GM23338 (cell line): ENCODE measurements around the gene CAMK1. TPM values are rescaled to one million over a fixed set of nuclear protein-coding genes. Genes with fewer than 3 reads are reported as not detected.

Experiments used
- ATAC-seq: fragments of 200-7000 bp; cut with Tn5 transposase; 3 replicates; pipeline ENCODE4 v1.9.1; 2020
- DNase-seq: peaks from one replicate; pipeline ENCODE4 v3.0.0-alpha.2; 2015; ENCODE audit warnings: low spot score
- H2AFZ ChIP-seq: fragments of 200-600 bp; sonication (generic); 2 replicates; pipeline ENCODE4 v1.8.0; 2016; ENCODE audit warnings: antibody characterized with exemption, mild to moderate bottlenecking, moderate library complexity
- H3F3A ChIP-seq: fragments of 200-600 bp; sonication (generic); replicated peaks from 2 replicates; pipeline ENCODE4 v1.8.0; 2017; ENCODE audit warnings: antibody characterized with exemption, mixed run types, low read depth
- H3K27ac ChIP-seq: fragments of 200-600 bp; sonication (generic); 2 replicates; pipeline ENCODE4 v1.6.1; 2016; ENCODE audit warnings: low read depth
- H3K27me3 ChIP-seq: fragments of 200-600 bp; sonication (generic); 2 replicates; pipeline ENCODE4 v1.8.0; 2016; ENCODE audit warnings: mild to moderate bottlenecking, mixed run types, moderate library complexity; ENCODE audit not compliant: insufficient read depth
- H3K36me3 ChIP-seq: fragments of 200-600 bp; sonication (generic); 2 replicates; pipeline ENCODE4 v1.8.0; 2016; ENCODE audit warnings: mild to moderate bottlenecking; ENCODE audit not compliant: insufficient read depth
- H3K4me1 ChIP-seq: fragments of 200-600 bp; sonication (generic); 2 replicates; pipeline ENCODE4 v1.8.0; 2016; ENCODE audit warnings: mild to moderate bottlenecking, moderate library complexity; ENCODE audit not compliant: insufficient read depth
- H3K4me2 ChIP-seq: fragments of 200-600 bp; sonication (generic); 2 replicates; pipeline ENCODE4 v1.7.1; 2017; ENCODE audit warnings: mixed run types
- H3K4me3 ChIP-seq: fragments of 200-600 bp; sonication (generic); 2 replicates; pipeline ENCODE4 v1.6.1; 2016; ENCODE audit warnings: mixed run types
- H3K79me2 ChIP-seq: fragments of 200-600 bp; sonication (generic); replicated peaks from 2 replicates; pipeline ENCODE4 v1.8.0; 2017; ENCODE audit warnings: mild to moderate bottlenecking; ENCODE audit not compliant: insufficient read depth
- H3K9me2 ChIP-seq: fragments of 200-600 bp; sonication (generic); 2 replicates; pipeline ENCODE4 v1.8.0; 2017; ENCODE audit not compliant: insufficient read depth
- H4K20me1 ChIP-seq: fragments of 200-600 bp; sonication (generic); replicated peaks from 2 replicates; pipeline ENCODE4 v1.8.0; 2017; ENCODE audit warnings: mild to moderate bottlenecking; ENCODE audit not compliant: insufficient read depth
- H3K27ac Mint-ChIP-seq: 2 replicates; pipeline ENCODE4 v1.8.0; 2020; ENCODE audit warnings: inconsistent platforms, mild to moderate bottlenecking, moderate library complexity, mixed read lengths
- H3K27me3 Mint-ChIP-seq: 3 replicates; pipeline ENCODE4 v1.8.0; 2022; ENCODE audit warnings: low read depth, mild to moderate bottlenecking, moderate library complexity, mixed read lengths, inconsistent platforms; ENCODE audit not compliant: insufficient read depth, poor library complexity
- H3K36me3 Mint-ChIP-seq: 3 replicates; pipeline ENCODE4 v1.8.0; 2021; ENCODE audit warnings: low read depth, mild to moderate bottlenecking, inconsistent platforms, moderate library complexity, mixed read lengths
- H3K4me1 Mint-ChIP-seq: 3 replicates; pipeline ENCODE4 v1.8.0; 2020; ENCODE audit warnings: mild to moderate bottlenecking, inconsistent platforms, mixed read lengths
- H3K4me3 Mint-ChIP-seq: 3 replicates; pipeline ENCODE4 v1.8.0; 2021; ENCODE audit warnings: moderate library complexity, mild to moderate bottlenecking, inconsistent platforms, mixed read lengths
- H3K9me3 Mint-ChIP-seq: 3 replicates; pipeline ENCODE4 v1.8.0; 2020; ENCODE audit warnings: moderate library complexity, mild to moderate bottlenecking, inconsistent platforms, mixed read lengths
- CREB1 ChIP-seq: fragments of 250-450 bp; sonication (Bioruptor Pico); IDR thresholded peaks from 2 replicates; pipeline ENCODE4 v1.5.0; 2020; ENCODE audit warnings: low read depth, mild to moderate bottlenecking, moderate library complexity
- CTCF ChIP-seq, 2 experiments: fragments of 200-600 bp in 1 of 2; sonication (generic) in 1 of 2; conservative IDR thresholded peaks; 2 replicates each; pipeline versions ENCODE4 v1.5.1 to v1.6.1; 2016 to 2017; ENCODE audit warnings: antibody characterized with exemption in 2 of 2, low read depth in 2 of 2, mild to moderate bottlenecking in 2 of 2, moderate library complexity in 1 of 2
- JUNB ChIP-seq: IDR thresholded peaks from one replicate; pipeline ENCODE4 v1.6.1; 2016; ENCODE audit warnings: antibody characterized with exemption; ENCODE audit not compliant: unreplicated experiment
- POLR2AphosphoS5 ChIP-seq: IDR thresholded peaks from 2 replicates; pipeline ENCODE4 v1.6.1; 2016; ENCODE audit warnings: antibody characterized with exemption, low read depth
- STAT1 ChIP-seq: IDR thresholded peaks from one replicate; pipeline ENCODE4 v1.6.1; 2016; ENCODE audit warnings: antibody characterized with exemption; ENCODE audit not compliant: unreplicated experiment
- ZNF331 ChIP-seq: fragments of 250-450 bp; sonication (Bioruptor Pico); IDR thresholded peaks from 2 replicates; pipeline ENCODE4 v1.5.0; 2020; ENCODE audit warnings: low read depth, mild to moderate bottlenecking, moderate library complexity
- polyA plus RNA-seq: library from polyadenylated mRNA; unstranded; fragments of >200 nt; fragmentation: Nextera tagmentation; extraction: Ambion mirVana; gene quantifications from 2 replicates; pipeline ENCODE4 v1.2.1, GENCODE V29; 2016
- total RNA-seq: library from RNA; depleted of rRNA; stranded (reverse); fragments of >200 nt; shearing (Covaris generic); gene quantifications from 2 replicates; pipeline ENCODE4 v1.2.3, GENCODE V29; 2014
- TF ChIP-seq, protein P1 (sequence below): IDR thresholded peaks from one replicate; pipeline ENCODE4 v1.6.1; 2018; ENCODE audit warnings: antibody characterized with exemption; ENCODE audit not compliant: unreplicated experiment

The CAMK1 gene
- total and polyA plus RNA-seq, 2 experiments from 2014 or later = 4.4 TPM

GRCh38 chr3:9746330-9746729 is 23.4 kb downstream of the CAMK1 start:
- H3K4me1 ChIP-seq = peaks cover 9% of the 10 kb centered on the region; the same call in 1 of the 2 replicates
- DNase-seq (no peak), ATAC-seq (no peak)
- H3K36me3 Mint-ChIP-seq = peaks cover 80% of the 10 kb centered on the region
- H3K4me2 ChIP-seq = no peak overlapping the region
- no peak overlapping the region for H3K4me3 ChIP-seq
- H3K27ac Mint-ChIP-seq = no peak overlapping the region
- H3K27ac ChIP-seq = no peak overlapping the region
- H3K79me2 ChIP-seq = peaks cover 11% of the 10 kb centered on the region
- no peaks in the 10 kb centered on the region for H3K9me3 Mint-ChIP-seq
- peaks cover 3% of the 10 kb centered on the region; the same call in 2 of the 3 replicates for H3K4me1 Mint-ChIP-seq
- TF ChIP-seq JUNB = no peak
- no peaks in the 10 kb centered on the region for H4K20me1 ChIP-seq
- H3K27me3 Mint-ChIP-seq = peaks cover 11% of the 10 kb centered on the region
- no peaks in the 10 kb centered on the region for H3K27me3 ChIP-seq
- H3K9me2 ChIP-seq = no peaks in the 10 kb centered on the region; the same call in 1 of the 2 replicates
- no peak overlapping the region for H3K4me3 Mint-ChIP-seq
- peaks cover 27% of the 10 kb centered on the region for H3K36me3 ChIP-seq
- H2AFZ ChIP-seq = no peak overlapping the region
- H3F3A ChIP-seq = peaks cover 20% of the 10 kb centered on the region

GRCh38 chr3:9745521-9745920 is 24.2 kb downstream of the CAMK1 start:
- peaks cover 82% of the 10 kb centered on the region for H3K36me3 Mint-ChIP-seq
- no peak for ATAC-seq
- H3K79me2 ChIP-seq = peaks cover 3% of the 10 kb centered on the region
- TF ChIP-seq POLR2AphosphoS5 = no peak
- TF ChIP-seq, protein P1, sequence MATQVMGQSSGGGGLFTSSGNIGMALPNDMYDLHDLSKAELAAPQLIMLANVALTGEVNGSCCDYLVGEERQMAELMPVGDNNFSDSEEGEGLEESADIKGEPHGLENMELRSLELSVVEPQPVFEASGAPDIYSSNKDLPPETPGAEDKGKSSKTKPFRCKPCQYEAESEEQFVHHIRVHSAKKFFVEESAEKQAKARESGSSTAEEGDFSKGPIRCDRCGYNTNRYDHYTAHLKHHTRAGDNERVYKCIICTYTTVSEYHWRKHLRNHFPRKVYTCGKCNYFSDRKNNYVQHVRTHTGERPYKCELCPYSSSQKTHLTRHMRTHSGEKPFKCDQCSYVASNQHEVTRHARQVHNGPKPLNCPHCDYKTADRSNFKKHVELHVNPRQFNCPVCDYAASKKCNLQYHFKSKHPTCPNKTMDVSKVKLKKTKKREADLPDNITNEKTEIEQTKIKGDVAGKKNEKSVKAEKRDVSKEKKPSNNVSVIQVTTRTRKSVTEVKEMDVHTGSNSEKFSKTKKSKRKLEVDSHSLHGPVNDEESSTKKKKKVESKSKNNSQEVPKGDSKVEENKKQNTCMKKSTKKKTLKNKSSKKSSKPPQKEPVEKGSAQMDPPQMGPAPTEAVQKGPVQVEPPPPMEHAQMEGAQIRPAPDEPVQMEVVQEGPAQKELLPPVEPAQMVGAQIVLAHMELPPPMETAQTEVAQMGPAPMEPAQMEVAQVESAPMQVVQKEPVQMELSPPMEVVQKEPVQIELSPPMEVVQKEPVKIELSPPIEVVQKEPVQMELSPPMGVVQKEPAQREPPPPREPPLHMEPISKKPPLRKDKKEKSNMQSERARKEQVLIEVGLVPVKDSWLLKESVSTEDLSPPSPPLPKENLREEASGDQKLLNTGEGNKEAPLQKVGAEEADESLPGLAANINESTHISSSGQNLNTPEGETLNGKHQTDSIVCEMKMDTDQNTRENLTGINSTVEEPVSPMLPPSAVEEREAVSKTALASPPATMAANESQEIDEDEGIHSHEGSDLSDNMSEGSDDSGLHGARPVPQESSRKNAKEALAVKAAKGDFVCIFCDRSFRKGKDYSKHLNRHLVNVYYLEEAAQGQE = no peak
- no peak for TF ChIP-seq JUNB
- TF ChIP-seq STAT1 = no peak
- TF ChIP-seq CTCF (conservative IDR thresholded peaks at IDR 0.05; ENCODE audit: low read depth in 2 of 2) = no peak
- no peak for TF ChIP-seq ZNF331
- no peak for TF ChIP-seq CREB1 (CRISPR knock-in tag)
- H3K27me3 ChIP-seq = no peaks in the 10 kb centered on the region
- no peak overlapping the region for H3K27ac Mint-ChIP-seq
- H3K4me1 Mint-ChIP-seq = peaks cover under 1% of the 10 kb centered on the region; the same call in 1 of the 3 replicates
- peaks cover 31% of the 10 kb centered on the region for H3K36me3 ChIP-seq
- no peak overlapping the region for H3K4me3 ChIP-seq
- no peak overlapping the region for H2AFZ ChIP-seq
- H3K4me1 ChIP-seq = peaks cover 3% of the 10 kb centered on the region; the same call in 1 of the 2 replicates
- H3K4me2 ChIP-seq = no peak overlapping the region
- H4K20me1 ChIP-seq = peaks cover 3% of the 10 kb centered on the region
- H3K9me2 ChIP-seq = no peaks in the 10 kb centered on the region; the same call in 1 of the 2 replicates
- no peak for DNase-seq
- H3K27me3 Mint-ChIP-seq = peaks cover 11% of the 10 kb centered on the region
- H3K9me3 Mint-ChIP-seq = no peaks in the 10 kb centered on the region
- H3F3A ChIP-seq = peaks cover 17% of the 10 kb centered on the region
- H3K27ac ChIP-seq = no peak overlapping the region
- no peak overlapping the region for H3K4me3 Mint-ChIP-seq
